H1 (cell line): ENCODE results near the gene UVRAG. TPM values are rescaled to one million over a fixed set of nuclear protein-coding genes. Genes with fewer than 3 reads are reported as not detected.

Experiments
- ATF2 ChIP-seq: IDR thresholded peaks from 2 replicates; pipeline ENCODE4 v1.6.1; 2012; ENCODE audit warnings: low read length, inconsistent platforms
- CEBPB ChIP-seq: IDR thresholded peaks from 2 replicates; pipeline ENCODE4 v1.6.1; 2012; ENCODE audit warnings: low read depth, low read length
- GABPA ChIP-seq: IDR thresholded peaks from 2 replicates; pipeline ENCODE4 v1.6.1; 2011; ENCODE audit warnings: mild to moderate bottlenecking, low read length, moderate library complexity, borderline replicate concordance; ENCODE audit not compliant: insufficient read depth
- KDM4A ChIP-seq: IDR thresholded peaks from one replicate; pipeline ENCODE4 v1.7.1; 2012; ENCODE audit warnings: low read depth, mild to moderate bottlenecking, moderate library complexity, low read length, inconsistent platforms; ENCODE audit not compliant: severe bottlenecking
- POLR2A ChIP-seq, 2 experiments: IDR thresholded peaks; 1 replicate in 1 of 2; 2 replicates in 1 of 2; pipeline ENCODE4 v1.6.1; 2011; ENCODE audit warnings: low read depth in 2 of 2, low read length in 2 of 2, mild to moderate bottlenecking in 2 of 2; ENCODE audit errors: control extremely low read depth in 1 of 2
- RFX5 ChIP-seq: IDR thresholded peaks from 2 replicates; pipeline ENCODE4 v1.6.1; 2011; ENCODE audit warnings: low read depth, low read length, improper control_type of control experiment, borderline replicate concordance
- TCF12 ChIP-seq: IDR thresholded peaks from 2 replicates; pipeline ENCODE4 v1.6.1; 2011; ENCODE audit warnings: low read depth, mild to moderate bottlenecking, low read length
- polyA plus RNA-seq, 7 experiments: library from polyadenylated mRNA; depleted of rRNA in 3 of 7; stranded (reverse) in 5 of 7; unstranded in 2 of 7; fragments of >200 nt in 5 of 7; fragments of 200-250 nt in 2 of 7; gene quantifications; 1 replicate in 5 of 7; 2 replicates in 1 of 7; 4 replicates in 1 of 7; pipeline versions ENCODE4 v1.2.1 to v1.2.3, GENCODE V29; 2011 to 2013; ENCODE audit warnings: missing spikeins in 2 of 7, mixed read lengths in 2 of 7
- total RNA-seq: library from RNA; stranded (reverse); fragmentation: NEBNext Ultra II Directional; extraction: Animal tissue kit (Norgen Biotek cat#: 25700); gene quantifications from 2 replicates; pipeline ENCODE4 v1.2.1, GENCODE V29; 2021

UVRAG gene
- total and polyA plus RNA-seq, 2 of the 8 experiments (the other 6 are each of a cell fraction or from before 2014, with no cell fraction given) = 5.5 to 14.7 TPM

- no peak for TF ChIP-seq RFX5
- TF ChIP-seq GABPA = no peak
- no peak for TF ChIP-seq ATF2
- no peak for TF ChIP-seq POLR2A (IDR thresholded peaks at IDR 0.05; ENCODE audit: control extremely low read depth in 1 of 2, low read depth in 2 of 2, low read length in 2 of 2)
- TF ChIP-seq TCF12 = no peak
- no peak for TF ChIP-seq KDM4A
- TF ChIP-seq CEBPB = no peak
Observed at GRCh38 chr11:76064192-76064591, 249.2 kb downstream of the UVRAG start (continued).
